Measurements from ENCODE around the gene IPO11.

The IPO11 gene

DNA sequence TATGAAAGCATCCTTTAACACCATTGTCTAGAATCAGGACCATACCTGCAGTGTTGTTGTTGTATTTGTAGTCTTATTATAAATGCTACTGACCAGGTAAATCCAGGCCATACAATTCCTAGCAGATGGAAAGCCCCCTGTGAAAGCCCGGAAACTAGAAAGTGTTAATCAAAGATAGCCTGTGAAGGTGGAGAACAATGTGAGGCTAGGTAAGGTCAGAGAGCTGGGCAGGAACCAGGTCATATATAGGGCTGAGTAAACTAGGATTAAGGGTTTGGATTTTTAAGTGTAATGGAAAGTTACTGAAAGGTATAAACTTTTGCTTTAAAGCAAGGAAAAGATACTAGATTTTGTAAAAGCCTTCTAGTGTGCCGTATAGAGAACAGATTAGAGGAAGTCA, 172.7 kb downstream of the IPO11 start:
- Histone ChIP-seq H3K36me3 (ENCODE audit: insufficient read depth, low read length) (no peaks in the 10 kb centered on the region; the same call in 1 of the 2 replicates), H3F3A (ENCODE audit: insufficient read depth, low read length) (no peaks in the 10 kb centered on the region), H3K27ac (ENCODE audit: low read depth, low read length, poor library complexity, severe bottlenecking) (no peak overlapping the region), H3K9ac (ENCODE audit: low read length) (no peak overlapping the region), H3K4me2 (ENCODE audit: low read length) (no peak overlapping the region), H3K9me3 (ENCODE audit: low read length) (no peaks in the 10 kb centered on the region), H3K9me2 (ENCODE audit: low read depth, low read length) (no peaks in the 10 kb centered on the region), H3K27me3 (ENCODE audit: insufficient read depth, low read length) (no peaks in the 10 kb centered on the region), H3K79me2 (ENCODE audit: insufficient read depth, low read length) (no peaks in the 10 kb centered on the region), H2AFZ (ENCODE audit: low read length) (no peak overlapping the region), H3K4me3 (ENCODE audit: low read depth, low read length, poor library complexity, severe bottlenecking) (no peak overlapping the region), H4K20me1 (ENCODE audit: insufficient read depth, low read length) (no peaks in the 10 kb centered on the region), H3K4me1 (ENCODE audit: insufficient read depth, low read length, severe bottlenecking) (no peaks in the 10 kb centered on the region)
- no peak for TF ChIP-seq EZH2 (IDR thresholded peaks at IDR 0.05; ENCODE audit: borderline replicate concordance, low read length)
- TF ChIP-seq, protein P1, sequence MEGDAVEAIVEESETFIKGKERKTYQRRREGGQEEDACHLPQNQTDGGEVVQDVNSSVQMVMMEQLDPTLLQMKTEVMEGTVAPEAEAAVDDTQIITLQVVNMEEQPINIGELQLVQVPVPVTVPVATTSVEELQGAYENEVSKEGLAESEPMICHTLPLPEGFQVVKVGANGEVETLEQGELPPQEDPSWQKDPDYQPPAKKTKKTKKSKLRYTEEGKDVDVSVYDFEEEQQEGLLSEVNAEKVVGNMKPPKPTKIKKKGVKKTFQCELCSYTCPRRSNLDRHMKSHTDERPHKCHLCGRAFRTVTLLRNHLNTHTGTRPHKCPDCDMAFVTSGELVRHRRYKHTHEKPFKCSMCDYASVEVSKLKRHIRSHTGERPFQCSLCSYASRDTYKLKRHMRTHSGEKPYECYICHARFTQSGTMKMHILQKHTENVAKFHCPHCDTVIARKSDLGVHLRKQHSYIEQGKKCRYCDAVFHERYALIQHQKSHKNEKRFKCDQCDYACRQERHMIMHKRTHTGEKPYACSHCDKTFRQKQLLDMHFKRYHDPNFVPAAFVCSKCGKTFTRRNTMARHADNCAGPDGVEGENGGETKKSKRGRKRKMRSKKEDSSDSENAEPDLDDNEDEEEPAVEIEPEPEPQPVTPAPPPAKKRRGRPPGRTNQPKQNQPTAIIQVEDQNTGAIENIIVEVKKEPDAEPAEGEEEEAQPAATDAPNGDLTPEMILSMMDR (IDR thresholded peaks at IDR 0.05; ENCODE audit: low read length): no peak

DNA sequence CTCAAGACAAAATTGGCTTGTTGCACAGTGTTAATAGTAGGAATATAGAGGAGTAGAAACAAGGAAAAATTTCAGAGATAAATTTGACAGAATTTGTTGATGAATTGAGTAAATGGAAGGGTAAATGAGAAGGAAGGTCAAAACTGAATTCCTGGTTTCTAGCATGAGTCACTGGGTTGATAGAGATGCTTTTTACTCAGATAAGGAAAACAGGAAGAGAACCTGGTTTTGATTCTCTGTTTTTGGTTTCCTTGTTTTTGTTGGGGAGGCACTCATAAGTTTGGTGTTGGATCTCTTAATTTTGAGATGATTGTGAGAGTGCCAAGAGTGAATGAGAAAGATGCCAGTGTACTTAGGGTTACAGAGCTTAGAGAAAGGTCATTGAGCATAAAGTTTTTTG, 173.2 kb downstream of the IPO11 start:
- TF ChIP-seq EZH2 (IDR thresholded peaks at IDR 0.05; ENCODE audit: borderline replicate concordance, low read length): no peak
- Histone ChIP-seq H3K79me2 (ENCODE audit: insufficient read depth, low read length) (no peaks in the 10 kb centered on the region), H3K4me3 (ENCODE audit: low read depth, low read length, poor library complexity, severe bottlenecking) (no peak overlapping the region), H3K9me3 (ENCODE audit: low read length) (no peaks in the 10 kb centered on the region), H2AFZ (ENCODE audit: low read length) (no peak overlapping the region), H4K20me1 (ENCODE audit: insufficient read depth, low read length) (no peaks in the 10 kb centered on the region), H3K27me3 (ENCODE audit: insufficient read depth, low read length) (no peaks in the 10 kb centered on the region), H3K9me2 (ENCODE audit: low read depth, low read length) (no peaks in the 10 kb centered on the region), H3K36me3 (ENCODE audit: insufficient read depth, low read length) (no peaks in the 10 kb centered on the region; the same call in 1 of the 2 replicates), H3K9ac (ENCODE audit: low read length) (no peak overlapping the region), H3K27ac (ENCODE audit: low read depth, low read length, poor library complexity, severe bottlenecking) (no peak overlapping the region), H3F3A (ENCODE audit: insufficient read depth, low read length) (no peaks in the 10 kb centered on the region), H3K4me2 (ENCODE audit: low read length) (no peak overlapping the region), H3K4me1 (ENCODE audit: insufficient read depth, low read length, severe bottlenecking) (no peaks in the 10 kb centered on the region)

DNA sequence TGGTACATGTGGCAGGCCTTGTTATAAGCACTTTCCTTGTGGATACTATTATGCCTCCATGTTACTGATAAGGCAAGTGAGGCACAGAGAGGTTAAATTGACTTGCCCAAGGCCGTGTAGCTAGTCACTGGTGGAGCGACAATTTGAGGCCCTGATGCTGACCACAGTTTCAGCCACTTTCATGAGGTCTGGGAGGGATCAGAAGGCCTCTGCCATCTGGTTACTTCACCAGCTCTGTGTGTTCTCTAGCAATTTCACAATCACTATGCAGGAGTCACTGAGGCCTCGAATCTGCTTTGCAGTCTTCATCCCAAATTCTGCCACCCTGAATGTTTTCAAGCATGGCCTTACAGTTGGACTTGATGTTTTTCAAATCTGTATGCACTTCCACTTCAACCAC, 175.2 kb downstream of the IPO11 start:
- H3K79me2 ChIP-seq (ENCODE audit: insufficient read depth, low read length): no peaks in the 10 kb centered on the region
- no peak overlapping the region for H2AFZ ChIP-seq (ENCODE audit: low read length)
- no peak overlapping the region for H3K9ac ChIP-seq (ENCODE audit: low read length)
- no peaks in the 10 kb centered on the region for H4K20me1 ChIP-seq (ENCODE audit: insufficient read depth, low read length)
- H3K4me3 ChIP-seq (ENCODE audit: low read depth, low read length, poor library complexity, severe bottlenecking): no peak overlapping the region
- no peaks in the 10 kb centered on the region for H3F3A ChIP-seq (ENCODE audit: insufficient read depth, low read length)
- H3K4me1 ChIP-seq (ENCODE audit: insufficient read depth, low read length, severe bottlenecking): no peaks in the 10 kb centered on the region
- TF ChIP-seq, protein P1 (IDR thresholded peaks at IDR 0.05; ENCODE audit: low read length): no peak
- TF ChIP-seq EZH2 (IDR thresholded peaks at IDR 0.05; ENCODE audit: borderline replicate concordance, low read length): no peak
- no peak overlapping the region for H3K4me2 ChIP-seq (ENCODE audit: low read length)
- no peaks in the 10 kb centered on the region for H3K9me3 ChIP-seq (ENCODE audit: low read length)
- H3K36me3 ChIP-seq (ENCODE audit: insufficient read depth, low read length): peaks cover 7% of the 10 kb centered on the region
- no peaks in the 10 kb centered on the region for H3K9me2 ChIP-seq (ENCODE audit: low read depth, low read length)
- no peaks in the 10 kb centered on the region for H3K27me3 ChIP-seq (ENCODE audit: insufficient read depth, low read length)
- H3K27ac ChIP-seq (ENCODE audit: low read depth, low read length, poor library complexity, severe bottlenecking): no peak overlapping the region

DNA sequence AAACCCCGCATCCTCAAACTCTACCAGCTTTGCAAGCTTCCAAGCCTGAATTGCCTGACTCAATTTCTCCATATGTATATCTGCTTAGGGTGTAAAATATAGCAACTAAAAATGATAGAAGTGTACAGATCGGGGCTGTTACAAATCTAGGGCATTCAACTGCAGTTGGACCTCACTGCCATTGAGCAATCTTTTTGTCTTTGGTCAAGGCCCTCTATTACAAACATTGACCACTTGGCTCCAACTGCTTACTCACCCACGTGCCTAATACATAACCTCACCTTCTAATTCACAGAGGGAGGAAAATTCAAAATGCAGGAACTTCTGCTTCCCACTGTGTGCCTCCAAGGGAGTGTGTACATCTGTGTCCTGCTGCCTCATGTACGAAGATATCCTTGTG, 176.1 kb downstream of the IPO11 start:
- Histone ChIP-seq H3K36me3 (ENCODE audit: insufficient read depth, low read length) (peaks cover 16% of the 10 kb centered on the region), H3K79me2 (ENCODE audit: insufficient read depth, low read length) (no peaks in the 10 kb centered on the region), H2AFZ (ENCODE audit: low read length) (no peak overlapping the region), H3K4me2 (ENCODE audit: low read length) (no peak overlapping the region), H3K4me1 (ENCODE audit: insufficient read depth, low read length, severe bottlenecking) (no peaks in the 10 kb centered on the region), H3K9ac (ENCODE audit: low read length) (no peak overlapping the region), H3K4me3 (ENCODE audit: low read depth, low read length, poor library complexity, severe bottlenecking) (no peak overlapping the region), H3K27ac (ENCODE audit: low read depth, low read length, poor library complexity, severe bottlenecking) (no peak overlapping the region), H3K9me2 (ENCODE audit: low read depth, low read length) (no peaks in the 10 kb centered on the region), H3K9me3 (ENCODE audit: low read length) (no peaks in the 10 kb centered on the region), H3F3A (ENCODE audit: insufficient read depth, low read length) (no peaks in the 10 kb centered on the region), H3K27me3 (ENCODE audit: insufficient read depth, low read length) (no peaks in the 10 kb centered on the region), H4K20me1 (ENCODE audit: insufficient read depth, low read length) (no peaks in the 10 kb centered on the region)
- TF ChIP-seq, protein P1 (IDR thresholded peaks at IDR 0.05; ENCODE audit: low read length): no peak
- no peak for TF ChIP-seq EZH2 (IDR thresholded peaks at IDR 0.05; ENCODE audit: borderline replicate concordance, low read length)

All from OCI-LY1 (cell line).